Measurements from ENCODE around the gene GUCA2A.

The GUCA2A gene

DNA sequence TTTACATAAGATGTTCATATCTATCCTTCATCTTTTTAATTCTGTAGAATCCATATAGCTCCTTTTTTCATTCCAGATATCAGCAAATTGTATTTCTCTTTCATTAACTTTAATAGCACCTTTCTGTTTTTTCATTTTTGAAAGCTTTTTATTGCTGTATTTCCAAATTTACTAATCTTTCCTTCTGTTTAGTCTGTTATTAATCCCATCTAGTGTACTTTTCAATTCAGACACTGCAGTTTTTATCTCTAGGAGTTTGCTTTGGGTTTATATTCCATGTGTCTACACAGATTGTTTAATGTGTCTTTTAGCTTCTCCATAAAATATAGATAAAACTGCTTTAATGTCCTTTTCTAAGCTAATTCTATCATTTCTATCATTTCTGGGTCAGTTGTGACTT is 37.4 kb upstream of the GUCA2A start:
- no peak for DNase-seq (ENCODE audit: extremely low spot score)
- ChIA-PET POLR2A (no interaction called here), CTCF (interaction anchor here (1.1 to 1.5 kb wide), 2 partner anchors 9 to 14 kb away, joined by 3 read pairs; no protein-coding TSS in a partner anchor)
- TF ChIP-seq, protein P1, sequence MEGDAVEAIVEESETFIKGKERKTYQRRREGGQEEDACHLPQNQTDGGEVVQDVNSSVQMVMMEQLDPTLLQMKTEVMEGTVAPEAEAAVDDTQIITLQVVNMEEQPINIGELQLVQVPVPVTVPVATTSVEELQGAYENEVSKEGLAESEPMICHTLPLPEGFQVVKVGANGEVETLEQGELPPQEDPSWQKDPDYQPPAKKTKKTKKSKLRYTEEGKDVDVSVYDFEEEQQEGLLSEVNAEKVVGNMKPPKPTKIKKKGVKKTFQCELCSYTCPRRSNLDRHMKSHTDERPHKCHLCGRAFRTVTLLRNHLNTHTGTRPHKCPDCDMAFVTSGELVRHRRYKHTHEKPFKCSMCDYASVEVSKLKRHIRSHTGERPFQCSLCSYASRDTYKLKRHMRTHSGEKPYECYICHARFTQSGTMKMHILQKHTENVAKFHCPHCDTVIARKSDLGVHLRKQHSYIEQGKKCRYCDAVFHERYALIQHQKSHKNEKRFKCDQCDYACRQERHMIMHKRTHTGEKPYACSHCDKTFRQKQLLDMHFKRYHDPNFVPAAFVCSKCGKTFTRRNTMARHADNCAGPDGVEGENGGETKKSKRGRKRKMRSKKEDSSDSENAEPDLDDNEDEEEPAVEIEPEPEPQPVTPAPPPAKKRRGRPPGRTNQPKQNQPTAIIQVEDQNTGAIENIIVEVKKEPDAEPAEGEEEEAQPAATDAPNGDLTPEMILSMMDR (IDR thresholded peaks at IDR 0.05; ENCODE audit: control extremely low read depth, extremely low read depth, low read depth, missing control alignments) = no peak

DNA sequence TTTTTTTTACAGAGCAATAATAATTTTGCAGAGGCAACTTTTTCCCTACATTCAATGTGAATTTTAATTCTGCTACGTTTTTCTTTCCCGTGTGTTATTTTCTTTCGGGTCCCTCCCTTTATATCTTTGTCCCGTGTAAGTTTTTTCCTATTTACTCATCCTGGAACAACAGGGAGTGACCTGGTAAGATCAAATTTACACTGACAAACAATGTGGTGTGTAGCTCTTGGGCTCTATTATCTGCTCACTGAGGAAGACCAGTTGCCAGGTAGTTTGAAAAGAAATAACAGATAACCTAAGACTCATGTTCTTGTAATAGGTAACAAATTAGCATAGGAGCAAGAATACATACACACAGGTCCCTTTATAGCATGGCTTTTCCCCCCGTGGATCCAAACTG is 33.7 kb upstream of the GUCA2A start:
- POLR2A ChIA-PET = no interaction called here
- TF ChIP-seq, protein P1 (IDR thresholded peaks at IDR 0.05; ENCODE audit: control extremely low read depth, extremely low read depth, low read depth, missing control alignments) = no peak
- CTCF ChIA-PET = no interaction called here
- no peak for DNase-seq (ENCODE audit: extremely low spot score)

DNA sequence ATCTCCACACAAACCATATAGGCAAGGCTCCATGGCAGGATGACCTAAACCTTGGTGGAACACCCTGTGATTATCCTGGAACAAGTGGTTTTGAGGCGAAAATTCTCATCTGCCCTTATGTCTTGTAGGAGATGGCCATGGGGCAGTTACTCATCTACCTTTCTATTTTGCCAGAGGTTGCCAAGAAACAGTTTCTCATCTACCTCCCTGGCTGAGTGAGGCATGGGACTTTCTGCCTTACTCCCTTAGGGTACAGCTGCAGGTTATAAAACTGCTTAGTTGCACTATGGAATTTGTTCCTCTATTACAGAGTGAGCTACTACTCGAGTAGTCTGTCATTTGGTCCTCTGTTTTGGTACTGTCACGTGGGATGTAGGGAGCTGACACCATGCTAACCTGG is 31.3 kb upstream of the GUCA2A start:
- TF ChIP-seq, protein P1 (IDR thresholded peaks at IDR 0.05; ENCODE audit: control extremely low read depth, extremely low read depth, low read depth, missing control alignments) = no peak
- no peak for DNase-seq (ENCODE audit: extremely low spot score)
- ChIA-PET CTCF (interaction anchor here (1.3 to 3.7 kb wide), 2 partner anchors 20 to 23 kb away, joined by 4 to 17 read pairs; no protein-coding TSS in a partner anchor), POLR2A (no interaction called here)

DNA sequence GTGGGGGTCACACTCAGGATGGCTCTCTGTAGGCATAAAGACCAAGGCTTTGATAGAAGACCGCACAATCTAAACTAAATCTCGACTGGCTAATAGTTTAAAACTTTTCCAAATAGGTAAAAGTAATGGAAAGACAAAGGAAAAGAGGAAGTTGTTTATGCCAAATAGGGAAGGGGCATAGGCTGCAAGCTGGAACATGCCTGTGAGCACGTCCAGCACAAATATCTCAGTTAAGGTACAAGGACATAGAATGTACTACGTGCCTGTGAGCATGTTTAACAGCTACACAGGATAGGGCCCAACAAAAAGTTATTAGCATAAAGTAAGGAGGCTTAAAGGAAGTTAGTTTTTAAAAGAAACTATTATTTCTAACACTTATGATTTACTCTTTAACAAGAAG is 27.6 kb upstream of the GUCA2A start:
- TF ChIP-seq, protein P1 (IDR thresholded peaks at IDR 0.05; ENCODE audit: control extremely low read depth, extremely low read depth, low read depth, missing control alignments) = no peak
- no peak for DNase-seq (ENCODE audit: extremely low spot score)
- POLR2A ChIA-PET = no interaction called here
- CTCF ChIA-PET = interaction anchor here (1.2 to 1.4 kb wide), 4 partner anchors 14 to 128 kb away, joined by 3 to 10 read pairs (median 3); no protein-coding TSS in a partner anchor

DNA sequence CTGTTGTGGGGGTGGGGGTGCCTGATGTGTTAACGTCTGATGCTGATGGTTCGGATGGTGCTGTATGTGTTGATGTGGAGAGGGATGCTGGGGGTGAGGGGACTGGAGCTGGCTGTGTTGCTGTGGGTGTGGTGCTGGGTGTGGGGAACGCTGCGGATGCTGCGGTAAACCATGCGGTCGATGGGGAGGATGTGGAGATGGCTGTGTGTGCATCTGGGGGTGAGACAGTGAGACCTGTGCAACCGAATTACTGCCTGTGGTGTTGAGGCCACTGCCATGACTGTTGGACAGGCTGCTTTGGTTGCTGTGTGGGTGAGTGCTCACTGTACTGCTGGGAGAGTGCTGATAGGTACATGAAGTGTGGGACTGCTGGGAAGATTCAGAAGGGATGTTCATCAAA is 26.8 kb upstream of the GUCA2A start:
- ChIA-PET CTCF (interaction anchor here (1.0 to 1.4 kb wide), 3 partner anchors 16 to 129 kb away, joined by 3 read pairs; no protein-coding TSS in a partner anchor), POLR2A (no interaction called here)
- TF ChIP-seq, protein P1 (IDR thresholded peaks at IDR 0.05; ENCODE audit: control extremely low read depth, extremely low read depth, low read depth, missing control alignments) = no peak
- no peak for DNase-seq (ENCODE audit: extremely low spot score)

DNA sequence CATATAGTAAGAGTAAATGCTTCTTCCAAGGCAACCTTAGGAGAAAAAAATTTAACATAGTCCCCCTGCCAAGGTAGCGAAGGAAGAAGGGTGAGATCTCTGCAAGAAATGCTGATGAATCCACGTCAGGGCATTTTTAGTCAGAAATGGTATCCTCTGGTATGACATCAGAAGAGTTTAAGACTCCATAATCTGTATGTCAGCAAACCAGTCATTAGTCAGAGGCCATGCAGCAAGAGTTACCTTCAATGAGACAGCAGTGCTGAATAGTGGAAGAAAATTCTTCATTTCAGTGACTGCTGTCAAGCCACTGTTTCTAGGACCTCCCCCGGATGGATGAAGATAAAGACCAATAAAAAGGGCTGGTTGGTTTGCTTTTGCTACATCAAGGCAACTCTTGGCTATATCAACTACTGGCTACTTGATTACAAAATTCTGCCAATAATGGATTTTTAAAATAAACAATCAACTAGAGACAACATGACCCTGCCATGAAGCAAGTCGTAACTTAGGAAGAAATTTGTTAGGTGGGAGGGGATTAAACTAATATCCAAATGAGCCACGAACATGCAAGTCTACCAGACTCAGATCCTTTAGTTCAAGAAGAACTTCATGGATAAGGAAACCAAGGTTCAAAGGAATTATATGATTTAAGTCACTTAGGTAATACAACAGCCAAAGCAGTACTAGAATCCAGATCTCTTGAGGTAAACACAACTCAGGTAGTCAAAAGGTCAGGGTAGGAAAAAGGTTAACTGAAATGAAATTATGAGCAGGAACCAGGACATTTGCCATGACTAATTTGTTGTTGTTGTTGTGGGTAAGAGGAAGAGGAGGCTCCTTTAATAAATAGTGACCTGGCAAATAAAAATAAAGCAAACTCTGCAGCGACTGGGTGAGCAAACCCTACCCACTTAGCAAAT is 25.6 kb upstream of the GUCA2A start:
- ChIA-PET CTCF (interaction anchor here (1.0 to 1.1 kb wide), 3 partner anchors 15 to 17 kb away, joined by 3 to 6 read pairs (median 3); no protein-coding TSS in a partner anchor), POLR2A (no interaction called here)
- no peak for DNase-seq (ENCODE audit: extremely low spot score)
- TF ChIP-seq, protein P1 (IDR thresholded peaks at IDR 0.05; ENCODE audit: control extremely low read depth, extremely low read depth, low read depth, missing control alignments) = no peak

All from GM10248 (cell line).